Neural cell (in vitro differentiated cells): ENCODE data around the gene ESR2. TPM values are rescaled to one million over a fixed set of nuclear protein-coding genes. Genes with fewer than 3 reads are reported as not detected.

Experiments used
- H2AFZ ChIP-seq: fragments of 200-600, 300-800 bp; sonication (generic), shearing (Covaris generic); 2 replicates; pipeline ENCODE4 v1.6.0; 2014; ENCODE audit warnings: low read depth, mild to moderate bottlenecking, antibody characterized with exemption, low read length, moderate library complexity
- H3F3A ChIP-seq: fragments of 200-600 bp; shearing (Covaris generic); 2 replicates; pipeline ENCODE4 v1.6.1; 2016; ENCODE audit warnings: mild to moderate bottlenecking, moderate library complexity, mixed read lengths, antibody characterized with exemption, low read length; ENCODE audit not compliant: insufficient read depth, poor library complexity, severe bottlenecking
- H3K27ac ChIP-seq: fragments of 200-600, 300-800 bp; sonication (generic), shearing (Covaris generic); 2 replicates; pipeline ENCODE4 v1.5.1; 2014; ENCODE audit warnings: mild to moderate bottlenecking, low read length, moderate library complexity
- H3K27me3 ChIP-seq: fragments of 300-800, 200-600 bp; sonication (generic), shearing (Covaris generic); 2 replicates; pipeline ENCODE4 v1.6.0; 2014; ENCODE audit warnings: mild to moderate bottlenecking, low read depth, low read length, moderate library complexity; ENCODE audit not compliant: insufficient read depth
- H3K36me3 ChIP-seq: fragments of 300-800, 200-600 bp; sonication (generic), shearing (Covaris generic); 2 replicates; pipeline ENCODE4 v1.5.1; 2014; ENCODE audit warnings: mild to moderate bottlenecking, antibody characterized with exemption, low read length, moderate library complexity; ENCODE audit not compliant: insufficient read depth
- H3K4me2 ChIP-seq: fragments of 300-800, 200-600 bp; sonication (generic), shearing (Covaris generic); 2 replicates; pipeline ENCODE4 v1.6.0; 2014; ENCODE audit warnings: mild to moderate bottlenecking, low read length
- H3K4me3 ChIP-seq: fragments of 300-800, 200-600 bp; sonication (generic), shearing (Covaris generic); 2 replicates; pipeline ENCODE4 v1.5.1; 2014; ENCODE audit warnings: mild to moderate bottlenecking, low read length, moderate library complexity
- H3K79me2 ChIP-seq: fragments of 200-600 bp; shearing (Covaris generic); replicated peaks from 2 replicates; pipeline ENCODE4 v1.6.0; 2014; ENCODE audit warnings: mild to moderate bottlenecking, low read length, moderate library complexity; ENCODE audit not compliant: insufficient read depth
- H3K9ac ChIP-seq: fragments of 300-800, 200-600 bp; sonication (generic), shearing (Covaris generic); 2 replicates; pipeline ENCODE4 v1.6.1; 2016; ENCODE audit warnings: mild to moderate bottlenecking, low read length, mixed read lengths
- H3K9me2 ChIP-seq: fragments of 200-600 bp; shearing (Covaris generic); 2 replicates; pipeline ENCODE4 v1.6.1; 2016; ENCODE audit warnings: mild to moderate bottlenecking, low read length, mixed read lengths; ENCODE audit not compliant: insufficient read depth
- H3K9me3 ChIP-seq: fragments of 200-600, 300-800 bp; sonication (generic), shearing (Covaris generic); 2 replicates; pipeline ENCODE4 v1.6.1; 2016; ENCODE audit warnings: mild to moderate bottlenecking, mixed run types, low read length, moderate library complexity, mixed read lengths
- H4K20me1 ChIP-seq: fragments of 200-600 bp; shearing (Covaris generic); 2 replicates; pipeline ENCODE4 v1.6.1; 2016; ENCODE audit warnings: mild to moderate bottlenecking, mixed run types; ENCODE audit not compliant: insufficient read depth
- EP300 ChIP-seq: fragments of 450-650 bp; conservative IDR thresholded peaks from 2 replicates; pipeline ENCODE4 v1.6.1; 2014; ENCODE audit warnings: antibody characterized with exemption, mild to moderate bottlenecking, moderate library complexity; ENCODE audit not compliant: poor library complexity, severe bottlenecking
- EZH2 ChIP-seq: fragments of 200-600, 300-800 bp; shearing (Covaris generic), sonication (generic); IDR thresholded peaks from 2 replicates; pipeline ENCODE4 v1.6.1; 2014; ENCODE audit warnings: antibody characterized with exemption, low read length, borderline replicate concordance, mild to moderate bottlenecking; ENCODE audit not compliant: insufficient read depth, poor library complexity, severe bottlenecking
- MXI1 ChIP-seq: fragments of 450-650 bp; conservative IDR thresholded peaks from 2 replicates; pipeline ENCODE4 v1.6.1; 2014; ENCODE audit warnings: antibody characterized with exemption, mild to moderate bottlenecking; ENCODE audit not compliant: poor library complexity, severe bottlenecking
- POLR2AphosphoS5 ChIP-seq: IDR thresholded peaks from 2 replicates; pipeline ENCODE4 v1.6.1; 2012
- RAD21 ChIP-seq: fragments of 450-650 bp; conservative IDR thresholded peaks from 2 replicates; pipeline ENCODE4 v1.6.1; 2014; ENCODE audit warnings: antibody characterized with exemption, mild to moderate bottlenecking, moderate library complexity
- SMC3 ChIP-seq: fragments of 450-650 bp; conservative IDR thresholded peaks from 2 replicates; pipeline ENCODE4 v1.6.1; 2014; ENCODE audit warnings: antibody characterized with exemption, mild to moderate bottlenecking, moderate library complexity; ENCODE audit not compliant: poor library complexity
- TAF1 ChIP-seq: IDR thresholded peaks from 2 replicates; pipeline ENCODE4 v1.6.1; 2012; ENCODE audit warnings: low read depth
- polyA plus RNA-seq: library from polyadenylated mRNA; depleted of rRNA; stranded (reverse); fragments of >200 nt; gene quantifications from 2 replicates; pipeline ENCODE4 v1.2.3, GENCODE V29; 2014
- TF ChIP-seq, protein P1 (sequence below): fragments of 450-650 bp; IDR thresholded peaks from 2 replicates; pipeline ENCODE4 v1.5.1; 2014; ENCODE audit warnings: antibody characterized with exemption, mild to moderate bottlenecking, moderate library complexity; ENCODE audit not compliant: poor library complexity, severe bottlenecking
- TF ChIP-seq, protein P2 (sequence below): IDR thresholded peaks from 2 replicates; pipeline ENCODE4 v1.6.1; 2012; ENCODE audit warnings: borderline replicate concordance

ESR2 gene
- polyA plus RNA-seq, 1 donor from 2014 or later, result 0.35 TPM

DNA sequence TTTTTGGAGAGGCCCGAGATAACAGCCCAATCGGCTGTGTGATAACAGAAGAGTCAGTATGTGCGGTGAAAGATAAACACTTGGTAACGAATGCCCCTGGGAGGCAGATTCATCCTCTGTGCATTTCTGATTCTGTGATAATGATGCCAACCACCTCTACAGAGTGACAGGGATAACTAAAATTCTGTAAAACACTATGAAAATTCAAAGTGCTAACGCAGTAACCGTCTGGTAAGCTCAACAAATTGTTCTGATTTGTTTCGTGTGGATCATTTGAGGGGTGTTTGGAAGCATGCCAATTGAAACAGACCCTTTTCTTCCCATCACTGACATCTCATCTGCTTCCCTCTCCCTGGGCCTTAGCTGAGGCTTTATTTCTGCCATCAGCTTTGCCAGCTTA lies 76.3 kb downstream of the ESR2 start:
- Histone ChIP-seq H3K9ac (no peak overlapping the region), H3K27me3 (no peaks in the 10 kb centered on the region)

DNA sequence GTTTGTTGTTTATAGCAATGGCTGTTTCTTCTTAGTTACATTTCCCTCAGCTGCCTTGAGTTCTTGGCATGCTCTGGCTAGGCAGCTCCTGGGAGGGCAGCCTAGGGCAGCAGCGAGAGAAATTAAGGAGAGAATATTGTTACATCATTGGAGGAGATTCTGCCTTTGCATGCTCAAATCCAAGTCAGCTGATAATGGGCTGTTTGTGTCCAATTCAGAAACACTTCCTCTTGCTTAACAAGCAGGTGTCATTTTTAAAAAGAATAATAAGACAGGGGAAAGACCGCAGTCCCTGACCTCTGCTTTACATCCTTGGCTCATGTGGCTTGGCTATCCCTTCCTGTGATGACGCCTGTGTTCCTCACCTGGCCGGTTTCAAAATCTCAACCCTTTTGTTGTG lies 76.9 kb downstream of the ESR2 start:
- no peaks in the 10 kb centered on the region for H3K27me3 ChIP-seq
- H3K4me3 ChIP-seq, result no peak overlapping the region
- H3K27ac ChIP-seq, result no peak overlapping the region
- H3K9ac ChIP-seq, result no peak overlapping the region
- peaks cover 14% of the 10 kb centered on the region for H3K36me3 ChIP-seq
- TF ChIP-seq SMC3 (no peak), RAD21 (no peak), TAF1 (no peak), POLR2AphosphoS5 (no peak), EZH2 (no peak), EP300 (no peak), MXI1 (no peak)
- TF ChIP-seq, protein P1, sequence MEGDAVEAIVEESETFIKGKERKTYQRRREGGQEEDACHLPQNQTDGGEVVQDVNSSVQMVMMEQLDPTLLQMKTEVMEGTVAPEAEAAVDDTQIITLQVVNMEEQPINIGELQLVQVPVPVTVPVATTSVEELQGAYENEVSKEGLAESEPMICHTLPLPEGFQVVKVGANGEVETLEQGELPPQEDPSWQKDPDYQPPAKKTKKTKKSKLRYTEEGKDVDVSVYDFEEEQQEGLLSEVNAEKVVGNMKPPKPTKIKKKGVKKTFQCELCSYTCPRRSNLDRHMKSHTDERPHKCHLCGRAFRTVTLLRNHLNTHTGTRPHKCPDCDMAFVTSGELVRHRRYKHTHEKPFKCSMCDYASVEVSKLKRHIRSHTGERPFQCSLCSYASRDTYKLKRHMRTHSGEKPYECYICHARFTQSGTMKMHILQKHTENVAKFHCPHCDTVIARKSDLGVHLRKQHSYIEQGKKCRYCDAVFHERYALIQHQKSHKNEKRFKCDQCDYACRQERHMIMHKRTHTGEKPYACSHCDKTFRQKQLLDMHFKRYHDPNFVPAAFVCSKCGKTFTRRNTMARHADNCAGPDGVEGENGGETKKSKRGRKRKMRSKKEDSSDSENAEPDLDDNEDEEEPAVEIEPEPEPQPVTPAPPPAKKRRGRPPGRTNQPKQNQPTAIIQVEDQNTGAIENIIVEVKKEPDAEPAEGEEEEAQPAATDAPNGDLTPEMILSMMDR, result no peak
- TF ChIP-seq, protein P2, sequence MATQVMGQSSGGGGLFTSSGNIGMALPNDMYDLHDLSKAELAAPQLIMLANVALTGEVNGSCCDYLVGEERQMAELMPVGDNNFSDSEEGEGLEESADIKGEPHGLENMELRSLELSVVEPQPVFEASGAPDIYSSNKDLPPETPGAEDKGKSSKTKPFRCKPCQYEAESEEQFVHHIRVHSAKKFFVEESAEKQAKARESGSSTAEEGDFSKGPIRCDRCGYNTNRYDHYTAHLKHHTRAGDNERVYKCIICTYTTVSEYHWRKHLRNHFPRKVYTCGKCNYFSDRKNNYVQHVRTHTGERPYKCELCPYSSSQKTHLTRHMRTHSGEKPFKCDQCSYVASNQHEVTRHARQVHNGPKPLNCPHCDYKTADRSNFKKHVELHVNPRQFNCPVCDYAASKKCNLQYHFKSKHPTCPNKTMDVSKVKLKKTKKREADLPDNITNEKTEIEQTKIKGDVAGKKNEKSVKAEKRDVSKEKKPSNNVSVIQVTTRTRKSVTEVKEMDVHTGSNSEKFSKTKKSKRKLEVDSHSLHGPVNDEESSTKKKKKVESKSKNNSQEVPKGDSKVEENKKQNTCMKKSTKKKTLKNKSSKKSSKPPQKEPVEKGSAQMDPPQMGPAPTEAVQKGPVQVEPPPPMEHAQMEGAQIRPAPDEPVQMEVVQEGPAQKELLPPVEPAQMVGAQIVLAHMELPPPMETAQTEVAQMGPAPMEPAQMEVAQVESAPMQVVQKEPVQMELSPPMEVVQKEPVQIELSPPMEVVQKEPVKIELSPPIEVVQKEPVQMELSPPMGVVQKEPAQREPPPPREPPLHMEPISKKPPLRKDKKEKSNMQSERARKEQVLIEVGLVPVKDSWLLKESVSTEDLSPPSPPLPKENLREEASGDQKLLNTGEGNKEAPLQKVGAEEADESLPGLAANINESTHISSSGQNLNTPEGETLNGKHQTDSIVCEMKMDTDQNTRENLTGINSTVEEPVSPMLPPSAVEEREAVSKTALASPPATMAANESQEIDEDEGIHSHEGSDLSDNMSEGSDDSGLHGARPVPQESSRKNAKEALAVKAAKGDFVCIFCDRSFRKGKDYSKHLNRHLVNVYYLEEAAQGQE, result no peak
- no peak overlapping the region for H3K4me2 ChIP-seq
- no peak overlapping the region for H2AFZ ChIP-seq
- H3K79me2 ChIP-seq, result no peaks in the 10 kb centered on the region
- H4K20me1 ChIP-seq, result no peaks in the 10 kb centered on the region
- H3K9me2 ChIP-seq, result no peaks in the 10 kb centered on the region
- no peaks in the 10 kb centered on the region for H3F3A ChIP-seq
- no peaks in the 10 kb centered on the region for H3K9me3 ChIP-seq

More for the DNA sequence above, 76.3 kb downstream of the ESR2 start:
- H3K4me2 ChIP-seq, result no peak overlapping the region
- H4K20me1 ChIP-seq, result no peaks in the 10 kb centered on the region
- no peaks in the 10 kb centered on the region for H3K9me3 ChIP-seq
- peaks cover 10% of the 10 kb centered on the region for H3K36me3 ChIP-seq
- no peak overlapping the region for H2AFZ ChIP-seq
- no peaks in the 10 kb centered on the region for H3K9me2 ChIP-seq
- H3K79me2 ChIP-seq, result no peaks in the 10 kb centered on the region
- no peaks in the 10 kb centered on the region for H3F3A ChIP-seq
- H3K4me3 ChIP-seq, result no peak overlapping the region
- TF ChIP-seq, protein P1, result no peak
- TF ChIP-seq, protein P2, result no peak
- no peak for TF ChIP-seq RAD21
- TF ChIP-seq SMC3, result no peak
- no peak for TF ChIP-seq TAF1
- TF ChIP-seq POLR2AphosphoS5, result no peak
- TF ChIP-seq EZH2, result no peak
- no peak for TF ChIP-seq EP300
- no peak for TF ChIP-seq MXI1
- H3K27ac ChIP-seq, result no peak overlapping the region
